HuH-7 (cell line): ENCODE results near the gene GPC6.

Source experiments
- DNase-seq: peaks from one replicate; pipeline ENCODE4 v3.0.0; 2011; ENCODE audit warnings: low spot score

GPC6 gene

DNA sequence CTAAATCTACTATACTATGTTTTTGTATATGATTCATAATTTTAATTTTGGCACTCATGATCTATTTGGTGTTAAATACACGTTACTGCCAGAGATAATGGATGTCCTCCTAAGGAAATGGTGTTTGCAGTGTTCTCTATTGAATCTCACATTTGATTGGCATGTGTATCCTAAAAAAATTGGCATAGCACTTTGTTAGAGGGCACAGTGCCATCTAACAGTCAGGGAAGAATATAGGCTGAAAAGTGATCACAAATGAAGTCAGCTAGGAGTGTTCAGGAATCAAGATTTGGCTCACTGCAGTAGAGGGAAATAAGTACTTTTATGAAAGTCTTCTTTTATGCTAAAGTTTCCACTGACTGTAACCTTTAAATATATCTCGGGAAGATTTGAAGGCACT is 624.6 kb downstream of the GPC6 start:
- DNase-seq = no peak

DNA sequence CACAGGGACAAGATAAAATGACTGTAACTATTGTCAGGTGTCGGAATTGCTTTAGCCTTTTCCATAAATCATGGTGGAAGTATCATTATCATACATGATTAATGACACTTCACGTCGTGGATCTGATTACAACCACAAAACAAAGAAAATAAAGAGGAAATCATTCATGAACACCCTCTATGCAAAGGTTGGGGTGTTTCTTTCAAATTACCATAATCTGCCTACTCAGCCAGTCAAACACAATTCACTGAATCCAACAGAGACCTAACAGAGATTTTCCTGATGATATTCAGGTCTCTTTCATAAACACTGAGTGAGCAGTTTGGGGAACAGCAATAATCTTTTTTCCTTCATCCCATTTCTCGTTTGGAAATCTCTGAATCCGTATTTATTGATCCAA is 627.3 kb downstream of the GPC6 start:
- DNase-seq = no peak

DNA sequence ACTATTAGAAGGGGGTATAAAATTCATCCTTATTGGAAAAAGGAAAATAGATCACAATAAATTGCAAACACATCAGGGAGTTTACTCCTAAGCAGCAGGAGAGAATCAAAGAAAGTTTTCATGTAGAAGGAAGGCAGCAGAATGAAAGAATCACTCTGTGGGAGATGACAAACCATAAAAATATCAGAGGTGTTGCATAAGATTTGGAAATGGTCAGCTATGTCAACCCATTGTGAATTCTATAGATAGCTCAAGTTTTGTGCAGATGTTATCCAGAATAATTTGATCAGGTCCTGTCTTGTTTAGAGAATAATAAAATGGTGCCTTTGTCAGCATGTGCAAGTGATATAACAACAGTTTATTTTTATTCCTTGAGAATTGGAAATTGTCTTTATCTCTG is 630.5 kb downstream of the GPC6 start:
- DNase-seq = no peak

DNA sequence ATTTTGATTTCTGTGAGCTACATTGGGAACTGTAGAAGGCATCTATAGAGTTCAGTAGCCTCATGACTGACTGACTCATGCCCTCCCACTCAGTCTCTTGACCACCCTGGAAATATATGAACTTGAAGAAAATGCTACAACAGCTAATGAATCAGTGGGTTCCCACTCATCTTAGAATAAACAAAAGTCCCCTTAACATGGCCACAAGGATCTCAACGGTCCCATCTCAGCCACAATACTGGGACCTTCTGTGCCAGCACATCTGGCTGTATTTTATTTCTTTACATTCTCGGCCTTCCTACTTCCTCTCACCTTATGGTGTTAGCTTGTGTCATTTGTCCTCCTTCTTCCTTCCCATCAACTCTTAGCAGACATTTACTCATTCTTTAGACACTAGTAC is 633.1 kb downstream of the GPC6 start:
- no peak for DNase-seq

DNA sequence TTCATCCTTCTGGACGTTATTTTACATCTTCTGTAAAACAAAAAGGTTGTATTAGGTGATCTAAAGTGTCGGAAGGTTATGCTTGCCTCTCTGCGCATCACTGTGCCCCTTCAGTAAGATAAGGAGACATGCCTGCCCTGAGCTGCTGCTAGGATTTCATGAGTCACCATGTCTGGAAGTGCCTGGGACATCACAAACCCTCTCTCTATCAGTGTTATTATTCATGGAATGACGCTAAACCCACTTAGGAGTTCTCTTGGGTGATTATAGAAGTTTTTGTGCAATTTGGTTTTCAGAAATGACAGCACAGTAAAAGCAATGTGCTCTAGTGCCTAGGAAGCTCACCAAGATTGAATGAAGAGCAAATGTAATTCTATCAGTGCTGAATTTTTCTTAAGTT is 635.2 kb downstream of the GPC6 start:
- no peak for DNase-seq

DNA sequence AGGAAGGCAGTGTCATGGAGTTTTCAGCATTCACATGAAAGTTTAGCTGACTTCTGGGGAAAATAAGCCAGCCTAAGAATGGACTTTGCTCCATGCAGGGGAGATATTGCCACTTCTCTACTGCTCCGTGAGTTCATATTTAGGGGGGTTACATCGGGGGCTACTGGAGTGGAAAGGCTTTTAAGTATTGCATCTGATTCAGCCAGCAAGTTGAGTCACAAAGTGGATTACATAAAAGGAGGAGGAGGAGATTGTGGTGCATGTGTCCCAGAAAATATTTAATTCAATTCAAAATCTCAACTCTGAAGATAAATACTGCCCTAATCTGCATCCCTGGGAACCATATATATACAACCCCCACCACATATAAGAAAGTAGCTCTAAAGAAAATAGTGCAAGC is 635.7 kb downstream of the GPC6 start:
- no peak for DNase-seq

DNA sequence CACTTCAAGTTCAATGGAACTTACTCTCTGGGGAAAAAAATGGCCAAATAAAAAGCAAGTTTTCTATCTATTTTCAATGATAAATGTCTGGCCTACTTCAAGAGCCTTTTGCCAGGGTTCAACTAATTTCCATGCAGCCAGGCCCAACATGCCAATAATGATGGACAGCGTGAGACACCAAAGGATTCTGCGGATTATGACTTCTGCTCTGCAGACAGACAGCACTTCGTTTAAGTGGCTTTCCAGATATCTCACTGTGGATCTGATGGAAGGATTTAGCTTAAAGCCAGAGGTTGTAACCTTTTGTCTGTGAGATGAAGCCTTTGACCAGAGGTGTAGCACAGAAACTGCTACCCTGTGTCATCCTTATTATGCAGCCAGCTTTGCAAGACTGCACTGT is 638.6 kb downstream of the GPC6 start:
- DNase-seq = no peak

DNA sequence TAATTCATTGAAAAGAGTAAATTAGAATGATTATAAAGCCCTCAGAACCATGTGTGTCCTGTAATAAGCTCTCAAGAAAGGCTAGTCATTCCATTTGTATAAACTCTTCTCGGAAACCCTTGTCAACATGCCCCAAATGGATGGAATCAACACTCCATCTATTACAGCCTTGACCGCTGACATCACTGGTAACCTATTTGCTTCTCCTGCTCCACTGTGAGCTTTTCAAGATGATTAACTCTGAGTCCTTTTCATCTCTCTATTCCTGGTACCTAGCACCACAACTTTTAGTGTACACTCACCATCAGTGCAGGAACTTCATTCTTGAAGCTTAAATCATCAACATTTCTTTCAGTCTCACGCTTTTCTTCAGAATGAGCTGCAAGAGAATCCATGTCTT is 640.9 kb downstream of the GPC6 start:
- DNase-seq = no peak

DNA sequence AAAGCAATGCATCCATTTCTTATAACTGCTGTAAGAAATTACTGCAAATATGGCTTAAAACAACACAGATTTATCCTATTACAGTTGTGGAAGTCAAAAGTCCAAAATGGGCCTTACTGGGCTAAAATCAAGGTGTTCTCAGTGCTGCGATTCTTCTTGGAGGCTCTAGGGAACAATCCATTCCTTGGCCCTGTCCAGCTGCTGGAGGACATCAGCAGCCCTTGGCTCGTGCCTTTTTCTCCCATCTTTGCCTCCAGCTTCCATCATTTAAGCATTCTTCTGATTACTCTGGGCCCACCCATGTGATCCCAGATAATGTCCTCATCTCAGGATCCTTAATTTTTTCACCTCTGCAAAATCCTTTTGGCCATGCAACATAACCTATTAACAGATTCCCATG is 645.8 kb downstream of the GPC6 start:
- no peak for DNase-seq

DNA sequence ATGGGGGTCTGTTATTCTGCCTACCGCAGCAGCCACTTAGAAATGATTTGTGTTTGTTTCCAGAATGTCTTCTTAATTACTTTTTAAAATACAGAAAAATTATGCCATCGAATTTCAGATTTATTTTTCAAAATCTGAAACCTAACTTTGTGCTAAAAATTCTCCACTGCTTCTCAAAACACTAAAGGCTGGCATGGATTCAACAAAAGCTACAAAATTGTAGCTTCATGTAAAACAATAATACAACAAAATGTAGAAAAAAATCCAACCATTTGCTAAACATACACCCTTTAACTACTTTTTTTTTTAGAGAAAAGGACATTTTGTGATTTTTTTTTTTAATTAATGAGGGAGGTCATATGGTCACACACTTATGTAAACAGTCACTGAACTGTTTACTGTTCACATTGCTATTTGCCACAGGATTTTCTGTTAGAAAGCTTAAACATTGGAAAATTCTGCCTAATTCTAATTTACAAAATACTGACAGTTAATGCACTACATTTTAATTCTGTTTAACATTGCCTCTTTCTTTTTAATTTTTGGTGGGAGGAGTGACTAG is 646.3 kb downstream of the GPC6 start:
- DNase-seq = no peak

DNA sequence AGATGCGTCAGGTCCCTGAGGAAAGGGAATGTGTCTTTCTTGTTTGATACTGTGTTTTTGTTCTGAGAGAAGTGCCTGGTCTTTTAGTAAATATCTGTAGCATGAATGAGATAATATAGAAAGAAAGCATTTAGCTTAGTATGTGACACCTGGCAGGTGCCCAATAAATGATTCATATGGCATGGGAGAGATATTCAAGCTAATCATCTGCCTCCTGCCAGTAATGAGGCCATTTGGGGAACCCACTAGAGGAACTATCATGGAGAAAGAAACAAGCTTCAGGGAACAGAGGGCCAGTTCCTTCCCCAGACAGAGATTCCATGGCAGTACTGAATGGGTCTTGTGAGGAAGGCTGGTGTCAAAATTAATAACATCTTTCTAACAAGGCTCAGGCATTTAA is 648.9 kb downstream of the GPC6 start:
- DNase-seq = no peak

DNA sequence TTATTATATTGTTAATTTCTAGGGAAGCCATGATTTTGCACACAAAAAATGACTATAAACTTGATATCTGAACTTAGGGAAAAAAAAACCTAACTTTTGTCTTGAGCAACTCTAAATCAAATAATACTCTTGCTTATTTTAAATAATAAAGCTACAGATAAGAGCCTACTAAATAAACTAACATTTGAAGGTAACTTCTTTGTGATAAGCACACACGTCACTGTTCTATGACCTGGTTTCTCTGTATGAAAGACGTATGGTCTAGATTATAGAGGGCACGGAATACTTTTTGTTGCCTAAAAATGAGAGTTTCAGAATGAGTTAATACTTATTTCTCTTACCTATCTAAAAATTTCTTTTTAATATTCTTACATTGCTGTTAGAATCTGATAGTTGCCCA is 649.6 kb downstream of the GPC6 start:
- no peak for DNase-seq

DNA sequence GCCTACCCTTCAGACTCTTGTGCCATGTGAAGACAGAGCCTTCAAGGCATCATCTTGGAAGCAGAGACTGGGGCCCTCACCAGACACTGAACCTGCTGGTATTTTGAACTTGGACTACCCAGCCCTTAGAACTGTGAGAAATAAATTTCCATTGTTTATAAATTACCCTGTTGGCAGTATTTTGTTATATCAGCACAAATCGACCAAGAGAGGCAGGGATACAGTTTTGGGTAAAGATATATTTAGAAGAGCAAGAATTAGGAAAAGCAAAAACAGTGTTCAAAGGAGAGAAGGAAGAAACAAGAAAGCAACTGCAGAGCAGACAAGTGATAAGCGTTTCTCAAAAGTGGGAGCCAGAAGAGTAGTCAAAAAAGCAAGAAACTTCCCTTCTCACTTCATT is 652.1 kb downstream of the GPC6 start:
- DNase-seq = no peak

DNA sequence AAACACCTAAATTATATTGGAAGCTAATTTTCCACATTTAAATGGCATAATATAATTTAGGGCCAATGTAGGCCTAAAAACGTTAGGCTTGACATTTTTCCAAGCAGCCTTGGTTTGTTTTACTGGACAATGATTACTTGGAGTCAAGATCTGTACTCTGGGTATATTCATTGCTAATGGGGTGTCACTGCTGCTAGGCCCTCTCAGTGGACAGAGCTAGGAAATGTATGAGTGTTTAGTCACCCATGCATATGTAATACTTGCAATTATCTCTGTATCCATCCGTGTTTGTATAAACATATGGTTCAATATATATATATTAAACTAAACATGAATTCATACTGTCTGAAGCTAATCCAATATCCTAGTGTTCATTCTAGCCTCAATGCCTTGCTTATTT is 654.8 kb downstream of the GPC6 start:
- no peak for DNase-seq

DNA sequence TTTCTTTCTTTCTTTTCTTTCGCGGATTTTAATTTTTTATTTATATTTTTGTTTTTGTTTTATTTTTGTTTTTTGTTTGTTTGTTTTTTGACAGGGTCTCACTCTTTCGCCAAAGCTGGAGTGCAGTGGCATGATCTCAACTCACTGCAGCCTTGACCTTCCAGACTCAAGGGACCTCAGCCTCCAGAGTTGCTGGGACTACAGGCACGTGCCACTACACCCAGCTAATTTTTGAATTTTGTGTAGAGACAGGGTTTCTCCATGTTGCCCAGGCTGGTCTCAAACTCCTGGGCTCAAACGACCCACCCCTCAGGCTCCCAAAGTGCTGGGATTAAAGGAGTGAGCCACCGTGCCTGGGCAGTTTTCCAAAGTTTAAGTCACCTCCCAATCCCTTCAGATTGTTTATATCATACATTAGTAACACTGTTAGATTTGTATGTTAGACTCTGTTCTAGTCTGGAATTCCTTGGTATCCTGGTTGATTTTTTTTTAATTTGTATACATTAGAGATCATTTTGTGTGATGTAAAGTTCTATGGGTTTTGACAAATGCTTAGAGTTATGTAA is 655.6 kb downstream of the GPC6 start:
- DNase-seq = no peak

DNA sequence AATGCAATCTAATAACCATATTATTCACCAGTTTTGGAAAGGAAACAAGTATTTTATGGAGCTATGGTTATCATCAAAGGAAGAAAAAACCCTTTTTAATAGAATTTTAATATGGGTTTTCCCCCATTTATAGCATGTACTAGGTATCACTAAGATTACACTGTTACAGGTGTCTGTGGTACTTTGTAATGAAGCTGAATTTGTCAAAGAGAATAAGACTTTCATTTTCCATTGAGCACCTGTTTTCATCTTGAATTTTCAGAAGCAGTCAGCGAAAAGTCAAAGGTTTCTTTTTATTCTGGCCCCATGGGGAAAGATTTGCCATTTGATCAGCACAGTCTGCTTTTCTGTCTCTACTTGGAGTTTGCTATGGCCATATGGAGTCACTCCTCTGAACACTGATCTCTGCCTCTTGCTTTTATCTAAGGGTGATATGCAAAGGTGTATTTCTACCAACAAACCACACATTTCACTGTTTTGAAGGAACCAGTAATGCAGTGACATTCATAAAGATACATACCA is 662.9 kb downstream of the GPC6 start:
- DNase-seq = no peak

DNA sequence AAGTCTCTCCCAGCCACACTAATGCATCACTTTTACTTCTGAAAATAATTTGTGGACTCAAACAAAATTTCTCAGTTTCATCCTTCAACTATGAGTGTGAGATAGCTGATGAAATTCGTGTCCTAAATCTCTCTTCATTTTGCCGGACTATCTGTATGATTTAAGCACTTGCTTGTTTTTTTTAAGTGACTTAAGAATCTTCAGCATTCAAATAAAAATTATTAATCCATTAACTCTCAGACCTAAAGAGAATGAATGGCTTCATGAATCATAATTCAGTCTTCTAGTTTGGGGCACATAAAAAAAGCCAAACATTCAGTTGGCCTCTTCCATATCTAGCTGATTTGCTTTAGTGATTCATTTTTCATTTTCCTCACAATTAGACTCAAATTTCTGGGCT is 673.4 kb downstream of the GPC6 start:
- no peak for DNase-seq

DNA sequence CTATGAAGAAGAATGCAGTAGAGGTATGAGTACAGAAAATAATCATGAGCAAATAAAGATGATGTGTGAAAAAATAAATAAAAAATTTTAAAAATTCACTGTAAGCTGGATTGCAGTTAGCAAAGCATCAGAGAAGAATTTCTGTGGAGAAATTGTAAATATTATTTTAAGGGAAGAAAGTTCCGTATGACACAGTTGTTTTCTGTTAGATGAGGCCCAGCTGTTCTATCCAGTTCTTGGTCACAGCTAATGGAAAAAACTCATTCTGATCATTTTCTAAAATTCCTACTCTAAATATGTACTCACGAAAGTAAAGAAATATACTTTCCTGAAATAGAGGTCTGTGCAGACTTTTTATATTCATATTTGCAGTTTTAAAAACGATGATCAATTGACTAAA is 674.1 kb downstream of the GPC6 start:
- DNase-seq = no peak

DNA sequence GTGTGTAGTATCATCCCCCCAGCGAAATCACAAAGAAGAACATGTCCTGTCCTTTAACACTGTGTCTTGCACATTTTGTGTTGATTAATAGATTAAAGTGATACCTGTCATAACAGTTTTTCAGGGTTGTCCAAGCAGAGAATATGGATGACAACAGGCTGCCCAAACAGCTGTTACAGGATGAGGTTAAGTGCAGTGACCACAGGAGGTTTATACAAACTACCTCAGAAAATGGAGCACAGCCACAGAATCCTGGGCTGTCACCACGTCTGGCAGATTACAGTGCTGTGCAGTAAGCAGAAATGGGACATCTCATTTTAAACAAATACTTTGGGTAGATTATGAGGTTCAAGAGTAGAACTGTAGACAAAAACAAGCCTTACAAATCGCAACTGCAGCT is 677.3 kb downstream of the GPC6 start:
- no peak for DNase-seq

DNA sequence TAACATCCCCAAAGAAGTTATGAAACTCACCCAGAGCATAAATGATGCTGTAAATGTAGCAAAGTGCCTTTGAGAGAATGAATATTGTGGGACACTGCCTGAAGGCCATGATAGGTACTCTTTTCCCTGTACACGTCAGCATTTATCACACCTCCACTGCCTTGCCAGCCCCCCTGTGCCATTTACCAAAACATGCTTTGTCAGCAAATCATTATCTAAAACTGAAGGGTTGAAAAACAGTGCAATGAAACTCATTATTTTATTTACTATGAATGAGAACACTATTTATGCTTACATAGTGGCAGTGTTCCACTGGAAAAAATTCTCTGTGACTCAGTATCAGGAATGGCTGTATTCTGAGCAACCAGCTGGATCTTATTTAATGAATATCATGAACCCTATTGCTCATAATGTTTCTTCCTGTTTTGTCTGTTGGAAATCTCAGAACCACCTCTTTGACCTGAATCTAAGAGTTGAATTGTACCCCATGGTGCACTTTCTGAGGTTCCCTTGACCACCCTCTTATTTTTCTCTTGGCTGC is 688.7 kb downstream of the GPC6 start:
- no peak for DNase-seq

DNA sequence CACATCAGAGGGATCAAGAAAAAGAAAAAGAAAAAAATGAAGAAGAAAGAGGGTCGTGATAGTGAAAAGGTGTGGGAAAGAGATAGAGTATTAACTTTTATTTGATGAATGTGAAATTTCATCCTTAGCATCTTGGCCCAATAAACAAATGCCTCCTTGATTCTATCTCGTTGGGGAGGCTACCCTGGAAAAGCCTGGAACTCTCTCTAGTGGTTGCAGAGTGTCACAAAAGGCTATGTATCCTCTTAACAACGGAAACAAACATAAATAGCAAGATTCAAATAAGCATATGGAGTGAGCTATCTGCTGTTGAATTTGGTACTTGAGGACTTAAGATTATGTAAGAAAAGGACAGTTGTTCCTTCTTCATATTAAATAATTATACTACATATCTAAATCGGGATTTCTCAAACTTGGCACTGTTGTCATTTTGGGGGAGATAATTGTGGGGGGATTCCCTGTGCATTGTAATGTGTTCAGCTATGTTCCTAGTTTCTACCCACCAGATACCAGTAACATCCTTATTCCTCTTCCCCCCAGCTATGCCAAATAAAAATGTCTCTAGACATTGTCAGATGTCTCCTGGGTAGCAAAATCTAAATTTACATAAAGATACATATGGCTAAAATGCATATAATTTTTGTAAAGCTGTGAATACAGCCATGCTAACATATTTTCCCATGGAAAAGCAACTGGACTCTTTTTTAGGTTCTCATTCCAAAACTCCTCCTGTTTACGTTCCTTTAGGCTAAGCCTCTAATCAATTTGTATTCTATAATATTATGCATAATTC is 695.7 kb downstream of the GPC6 start:
- no peak for DNase-seq

DNA sequence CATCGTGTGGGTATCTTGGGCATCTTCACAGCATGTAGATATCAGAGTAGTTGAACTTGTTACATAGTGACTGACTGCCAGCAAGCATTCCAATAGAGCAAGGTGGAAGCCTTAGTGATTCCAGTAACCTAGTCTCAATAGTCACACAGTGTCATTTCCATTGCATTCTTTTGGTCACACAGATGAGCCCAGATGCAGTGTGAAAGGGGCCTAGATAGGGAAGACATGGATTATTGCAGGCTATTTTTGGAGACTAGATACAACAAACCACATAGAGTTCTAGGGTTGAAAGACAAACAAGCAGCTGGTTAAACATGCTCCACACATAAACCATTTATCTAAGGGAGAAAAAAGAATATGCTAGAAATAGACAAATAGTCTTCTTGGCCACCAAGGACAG is 699.4 kb downstream of the GPC6 start:
- no peak for DNase-seq

DNA sequence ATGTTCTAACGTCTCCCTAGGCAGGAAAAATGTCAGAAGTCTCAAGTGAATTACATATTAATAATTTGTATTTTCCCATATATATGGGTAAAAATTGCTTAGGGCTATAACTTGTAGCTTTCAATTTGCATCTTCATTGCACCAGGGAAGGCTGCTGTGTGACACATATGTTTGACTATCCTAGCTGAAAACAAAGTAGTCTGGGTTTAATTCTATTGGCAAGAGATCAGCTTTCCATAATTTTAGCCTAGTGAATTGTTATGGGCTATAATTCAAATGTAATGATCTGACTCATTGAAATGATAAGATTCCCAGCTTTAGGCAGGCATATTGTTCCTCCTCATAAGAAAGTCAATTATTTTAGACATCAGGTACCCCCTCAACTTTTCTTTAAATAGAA is 699.8 kb downstream of the GPC6 start:
- no peak for DNase-seq
